ENCODE measurements around the gene ZNF90. TPM values are rescaled to one million over a fixed set of nuclear protein-coding genes. Genes with fewer than 3 reads are reported as not detected.
"Not testable (repeated sequence)": the region's sequence is repeated elsewhere in the genome, so short reads cannot be mapped to it uniquely, and the experiment has no call there.

The ZNF90 gene
- total RNA-seq, 1 experiment from 2014 or later: 0.88 TPM

DNA sequence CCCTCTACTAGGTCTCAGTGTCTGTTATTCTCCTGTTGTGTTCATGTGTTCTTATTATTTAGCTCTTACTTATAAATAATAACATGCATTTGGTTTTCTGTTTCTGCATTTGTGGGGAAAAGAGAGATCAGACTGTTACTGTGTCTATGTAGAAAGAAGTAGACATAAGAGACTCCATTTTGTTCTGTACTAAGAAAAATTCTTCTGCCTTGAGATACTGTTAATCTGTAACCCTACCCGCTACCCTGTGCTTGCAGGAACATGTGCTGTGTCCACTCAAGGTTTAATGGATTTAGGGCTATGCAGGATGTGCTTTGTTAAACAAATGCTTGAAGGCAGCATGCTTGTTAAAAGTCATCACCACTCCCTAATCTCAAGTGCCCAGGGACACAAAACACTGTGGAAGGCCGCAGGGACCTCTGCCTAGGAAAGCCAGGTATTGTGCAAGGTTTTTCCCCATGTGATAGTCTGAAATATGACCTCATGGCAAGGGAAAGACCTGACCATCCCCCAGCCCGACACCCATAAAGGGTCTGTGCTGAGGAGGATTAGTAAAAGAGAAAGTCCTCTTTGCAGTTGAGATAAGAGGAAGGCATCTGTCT, 4.5 kb downstream of the ZNF90 start:
- in situ Hi-C loops (cut with HindIII; ENCODE audit: low pct_unique_long_range_greater_than_20kb, low sequenced_read_pairs); DNase-seq (ENCODE audit: low read depth): not testable (repeated sequence)

DNA sequence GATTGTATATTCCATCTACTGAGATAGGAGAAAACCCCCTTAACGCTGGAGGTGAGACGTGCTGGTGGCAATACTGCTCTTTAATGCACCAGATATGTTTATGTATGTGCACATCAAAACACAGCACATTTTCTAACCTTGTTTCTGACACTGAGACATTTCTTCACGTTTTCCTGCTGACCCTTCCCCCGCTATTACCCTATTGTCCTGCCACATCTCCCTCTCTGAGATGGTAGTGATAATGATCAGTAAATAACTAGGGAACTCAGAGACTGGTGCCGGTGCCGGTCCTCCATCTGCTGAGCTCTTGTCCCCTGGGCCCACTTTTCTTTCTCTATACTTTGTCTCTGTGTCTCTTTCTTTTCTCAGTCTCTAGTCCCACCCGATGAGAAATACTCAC, 5.1 kb downstream of the ZNF90 start:
- in situ Hi-C loops (cut with HindIII; ENCODE audit: low pct_unique_long_range_greater_than_20kb, low sequenced_read_pairs): not testable (repeated sequence)

DNA sequence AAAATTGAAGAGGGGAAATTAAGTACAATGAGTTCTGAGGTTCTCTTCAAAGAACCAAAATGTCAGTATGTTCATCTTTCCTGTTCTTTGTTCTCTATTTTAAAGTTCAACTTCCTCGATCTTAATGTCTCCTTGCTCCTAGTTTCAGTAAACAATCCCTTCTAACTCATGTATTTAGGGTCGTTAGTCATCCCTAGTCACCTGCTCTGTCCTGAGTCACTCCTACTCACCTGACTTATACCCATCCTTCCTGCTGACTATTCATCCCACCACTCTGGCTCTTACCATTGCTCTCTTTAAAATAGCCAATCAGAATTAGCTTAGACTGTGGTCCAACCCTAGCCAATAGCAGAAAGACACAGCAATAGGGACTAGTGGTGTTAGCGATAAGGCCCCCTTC, 24.3 kb downstream of the ZNF90 start:
- in situ Hi-C loops (cut with HindIII; ENCODE audit: low pct_unique_long_range_greater_than_20kb, low sequenced_read_pairs): no loop called here
- DNase-seq (ENCODE audit: low read depth): no peak

More for the DNA sequence above, 5.1 kb downstream of the ZNF90 start:
- not testable (repeated sequence) for DNase-seq (ENCODE audit: low read depth)

DNA sequence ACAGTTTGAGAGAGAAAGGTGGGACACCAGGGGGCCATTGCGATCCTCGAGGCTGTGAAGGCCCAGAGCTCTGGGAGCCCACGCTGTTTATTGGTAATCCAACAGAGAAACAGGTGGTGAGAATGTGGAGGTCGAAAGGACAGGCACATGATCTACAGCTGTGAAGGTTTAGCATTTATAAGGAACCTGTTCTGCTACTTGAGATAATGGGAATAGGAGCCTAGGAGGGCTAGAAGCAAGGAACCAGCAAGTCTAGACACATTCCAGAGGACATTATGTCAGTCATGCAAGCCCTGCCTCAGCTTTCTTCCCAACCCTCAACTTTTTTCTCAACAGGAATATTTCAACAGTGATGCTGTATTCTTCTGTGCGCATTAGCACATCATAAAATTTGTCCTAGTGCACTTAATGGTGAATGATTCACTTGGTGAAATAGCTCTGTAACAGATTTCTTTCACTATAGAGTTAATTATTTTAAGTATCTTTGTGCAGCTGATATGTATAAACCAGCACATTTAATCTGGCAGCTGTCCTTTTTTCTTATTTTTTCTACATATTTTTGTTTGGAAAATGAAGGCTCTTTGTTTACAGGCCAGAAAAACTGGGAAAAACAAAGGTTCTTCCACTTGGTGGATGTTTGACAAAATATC, 25.4 kb downstream of the ZNF90 start:
- in situ Hi-C loops (cut with HindIII; ENCODE audit: low pct_unique_long_range_greater_than_20kb, low sequenced_read_pairs): no loop called here
- DNase-seq (ENCODE audit: low read depth): no peak

DNA sequence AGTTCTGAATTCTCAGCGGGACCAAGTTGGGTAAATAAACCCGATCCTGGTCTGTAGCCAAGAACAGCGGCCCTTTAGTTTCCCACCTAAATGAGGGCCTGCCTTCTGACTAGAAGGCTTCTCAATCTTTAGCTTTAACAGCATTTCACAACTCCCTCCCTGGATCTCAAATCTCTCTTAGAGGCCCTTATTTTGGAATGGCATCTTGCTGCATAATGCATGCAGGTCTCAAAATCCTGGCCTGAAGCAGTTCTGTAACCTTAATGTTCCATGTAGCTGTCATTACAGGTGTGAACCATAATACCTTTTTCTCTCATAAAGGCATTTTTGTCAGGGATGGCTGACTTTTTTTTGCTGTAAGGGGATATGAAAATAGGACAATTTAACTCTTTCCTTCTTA, 29.5 kb downstream of the ZNF90 start:
- no peak for DNase-seq (ENCODE audit: low read depth)
- in situ Hi-C loops (cut with HindIII; ENCODE audit: low pct_unique_long_range_greater_than_20kb, low sequenced_read_pairs): no loop called here

DNA sequence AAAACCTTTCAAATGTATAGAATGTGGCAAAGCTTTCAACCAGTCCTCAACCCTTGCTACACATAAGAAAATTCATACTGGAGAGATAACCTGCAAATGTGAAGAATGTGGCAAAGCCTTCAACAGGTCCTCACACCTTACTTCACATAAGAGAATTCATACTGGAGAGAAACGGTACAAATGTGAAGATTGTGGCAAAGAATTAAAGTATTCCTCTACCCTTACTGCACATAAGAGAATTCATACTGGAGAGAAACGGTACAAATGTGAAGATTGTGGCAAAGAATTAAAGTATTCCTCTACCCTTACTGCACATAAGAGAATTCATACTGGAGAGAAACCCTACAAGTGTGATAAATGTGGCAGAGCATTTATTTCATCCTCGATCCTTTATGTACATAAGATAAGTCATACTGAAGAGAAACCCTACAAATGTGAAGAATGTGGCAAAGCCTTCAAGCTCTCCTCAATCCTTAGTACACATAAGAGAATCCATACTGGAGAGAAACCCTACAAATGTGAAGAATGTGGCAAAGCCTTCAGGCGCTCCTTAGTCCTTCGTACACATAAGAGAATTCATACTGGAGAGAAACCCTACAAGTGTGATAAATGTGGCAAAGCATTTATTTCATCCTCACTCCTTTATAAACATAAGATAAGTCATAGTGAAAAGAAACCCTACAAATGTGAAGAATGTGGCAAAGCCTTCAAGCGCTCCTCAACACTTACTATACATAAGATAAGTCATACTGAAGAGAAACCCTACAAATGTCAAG, 40.5 kb downstream of the ZNF90 start:
- in situ Hi-C loops (cut with HindIII; ENCODE audit: low pct_unique_long_range_greater_than_20kb, low sequenced_read_pairs); DNase-seq (ENCODE audit: low read depth): not testable (repeated sequence)

DNA sequence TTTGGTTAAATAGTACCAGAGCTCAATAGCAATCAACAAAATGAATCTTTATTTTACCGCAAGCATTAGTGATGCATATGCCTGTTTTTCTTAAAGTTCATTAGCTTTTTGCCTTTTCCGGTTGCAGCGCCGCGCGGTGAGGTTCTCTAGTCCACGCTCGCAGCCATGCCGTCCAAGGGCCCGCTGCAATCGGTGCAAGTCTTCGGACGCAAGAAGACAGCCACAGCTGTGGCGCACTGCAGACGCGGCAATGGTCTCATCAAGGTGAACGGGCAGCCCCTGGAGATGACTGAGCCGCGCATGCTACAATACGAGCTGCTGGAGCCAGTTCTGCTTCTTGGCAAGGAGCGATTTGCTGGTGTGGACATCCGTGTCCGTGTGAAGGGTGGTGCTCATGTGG, 47.1 kb downstream of the ZNF90 start:
- no peak for DNase-seq (ENCODE audit: low read depth)
- in situ Hi-C loops (cut with HindIII; ENCODE audit: low pct_unique_long_range_greater_than_20kb, low sequenced_read_pairs): no loop called here

DNA sequence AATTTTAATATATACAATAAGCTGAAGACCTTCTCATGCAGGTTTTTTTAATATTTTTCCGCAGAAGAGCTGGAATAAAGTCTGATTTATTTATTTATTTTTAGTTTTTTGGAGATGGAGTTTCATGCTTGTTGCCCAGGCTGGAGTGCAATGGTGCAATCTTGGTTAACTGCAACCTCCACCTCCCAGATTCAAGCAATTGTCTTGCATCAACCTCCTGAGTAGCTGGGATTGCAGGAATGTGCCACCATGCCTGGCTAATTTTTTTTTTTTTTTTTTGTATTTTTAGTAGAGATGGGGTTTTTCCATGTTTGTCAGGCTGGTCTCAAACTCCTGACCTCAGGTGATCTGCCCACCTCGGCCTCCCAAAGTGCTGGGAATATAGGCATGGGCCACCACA, 55.1 kb downstream of the ZNF90 start:
- in situ Hi-C loops (cut with HindIII; ENCODE audit: low pct_unique_long_range_greater_than_20kb, low sequenced_read_pairs); DNase-seq (ENCODE audit: low read depth): not testable (repeated sequence)

DNA sequence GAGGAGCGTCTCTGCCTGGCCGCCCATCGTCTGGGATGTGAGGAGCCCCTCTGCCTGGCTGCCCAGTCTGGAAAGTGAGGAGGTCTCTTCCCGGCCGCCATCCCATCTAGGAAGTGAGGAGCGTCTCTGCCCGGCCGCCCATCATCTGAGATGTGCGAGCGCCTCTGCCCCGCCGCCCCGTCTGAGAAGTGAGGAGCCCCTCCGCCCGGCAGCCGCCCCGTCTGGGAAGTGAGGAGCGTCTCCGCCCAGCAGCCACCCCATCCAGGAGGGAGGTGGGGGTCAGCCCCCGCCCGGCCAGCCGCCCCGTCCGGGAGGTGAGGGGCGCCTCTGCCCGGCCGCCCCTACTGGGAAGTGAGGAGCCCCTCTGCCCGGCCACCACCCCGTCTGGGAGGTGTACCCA, 59.9 kb downstream of the ZNF90 start:
- in situ Hi-C loops (cut with HindIII; ENCODE audit: low pct_unique_long_range_greater_than_20kb, low sequenced_read_pairs); DNase-seq (ENCODE audit: low read depth): not testable (repeated sequence)

DNA sequence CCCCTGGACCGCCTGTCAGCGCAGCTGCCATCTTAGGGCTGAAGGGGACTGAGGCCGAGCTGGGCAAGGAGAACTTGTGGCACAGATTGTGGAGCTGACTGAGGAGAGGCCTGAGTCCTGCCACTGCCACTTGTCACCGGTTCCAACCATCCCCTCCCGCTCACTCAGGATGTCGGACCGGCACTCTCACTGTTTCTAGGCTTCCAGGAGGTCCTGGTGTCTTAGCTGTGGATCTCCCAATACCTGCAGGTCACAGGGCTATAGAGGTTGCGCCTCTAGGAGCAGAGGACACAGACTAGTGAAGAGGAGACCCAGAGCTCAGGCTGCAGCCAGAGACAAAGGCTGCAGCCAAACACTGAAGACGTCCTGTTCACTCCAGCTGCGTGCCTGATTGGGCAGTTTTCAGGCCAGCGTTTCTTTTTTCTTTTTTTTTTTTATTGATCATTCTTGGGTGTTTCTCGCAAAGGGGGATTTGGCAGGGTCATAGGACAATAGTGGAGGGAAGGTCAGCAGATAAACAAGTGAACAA, 73.9 kb downstream of the ZNF90 start:
- in situ Hi-C loops (cut with HindIII; ENCODE audit: low pct_unique_long_range_greater_than_20kb, low sequenced_read_pairs): no loop called here
- no peak for DNase-seq (ENCODE audit: low read depth)

DNA sequence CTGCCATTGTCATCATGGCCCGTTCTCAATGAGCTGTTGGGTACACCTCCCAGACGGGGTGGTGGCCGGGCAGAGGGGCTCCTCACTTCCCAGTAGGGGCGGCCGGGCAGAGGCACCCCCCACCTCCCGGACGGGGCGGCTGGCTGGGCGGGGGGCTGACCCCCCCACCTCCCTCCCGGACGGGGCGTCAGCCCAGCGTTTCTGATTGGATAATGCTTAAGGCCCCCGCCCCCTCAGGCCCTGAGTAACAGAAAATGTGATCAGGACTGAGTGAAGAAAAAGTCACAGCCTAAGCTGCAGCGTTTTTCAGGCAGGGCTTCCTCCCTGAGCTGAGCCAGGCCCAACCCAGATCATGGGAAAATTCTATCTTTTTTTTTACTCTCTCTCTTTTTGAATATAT, 74.7 kb downstream of the ZNF90 start:
- DNase-seq (ENCODE audit: low read depth); in situ Hi-C loops (cut with HindIII; ENCODE audit: low pct_unique_long_range_greater_than_20kb, low sequenced_read_pairs): not testable (repeated sequence)

DNA sequence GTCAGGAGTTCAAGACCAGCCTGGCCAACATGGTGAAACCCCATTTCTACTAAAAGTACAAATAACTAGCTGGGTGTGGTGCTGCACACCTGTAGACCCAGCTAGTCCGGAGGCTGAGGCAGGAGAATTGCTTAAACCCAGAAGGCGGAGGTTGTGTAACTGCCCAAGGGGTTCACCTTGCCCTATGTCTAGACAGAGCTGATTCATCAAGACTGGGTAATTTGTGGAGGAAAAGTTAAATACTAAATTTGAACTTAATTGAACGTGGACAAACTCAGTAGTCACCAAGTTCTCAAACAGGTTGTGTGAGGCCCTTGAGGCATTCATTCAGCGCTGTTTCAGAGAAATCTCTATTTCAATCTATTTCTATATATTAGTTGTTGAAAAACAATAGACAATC, 75.5 kb downstream of the ZNF90 start:
- in situ Hi-C loops (cut with HindIII; ENCODE audit: low pct_unique_long_range_greater_than_20kb, low sequenced_read_pairs): no loop called here
- DNase-seq (ENCODE audit: low read depth): no peak

DNA sequence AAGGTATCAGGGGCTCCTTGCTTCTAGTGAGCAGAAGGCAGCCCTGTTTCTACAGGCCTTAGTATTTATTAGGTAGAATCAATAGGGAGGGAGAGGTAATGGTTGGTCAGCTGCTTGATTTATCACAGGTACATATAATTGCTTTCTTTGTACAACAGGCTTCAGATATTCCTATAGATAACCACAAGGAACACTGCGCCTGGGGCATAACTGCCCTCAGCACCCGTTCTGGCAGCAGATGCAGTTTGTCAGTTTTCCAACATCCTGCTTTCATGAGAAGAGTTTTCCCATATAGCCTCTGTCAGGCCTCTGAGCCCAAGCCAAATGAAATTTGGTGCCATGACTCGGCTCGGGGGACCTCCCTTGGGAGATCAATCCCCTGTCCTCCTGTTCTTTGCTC, 76.8 kb downstream of the ZNF90 start:
- in situ Hi-C loops (cut with HindIII; ENCODE audit: low pct_unique_long_range_greater_than_20kb, low sequenced_read_pairs): no loop called here
- DNase-seq (ENCODE audit: low read depth): no peak

DNA sequence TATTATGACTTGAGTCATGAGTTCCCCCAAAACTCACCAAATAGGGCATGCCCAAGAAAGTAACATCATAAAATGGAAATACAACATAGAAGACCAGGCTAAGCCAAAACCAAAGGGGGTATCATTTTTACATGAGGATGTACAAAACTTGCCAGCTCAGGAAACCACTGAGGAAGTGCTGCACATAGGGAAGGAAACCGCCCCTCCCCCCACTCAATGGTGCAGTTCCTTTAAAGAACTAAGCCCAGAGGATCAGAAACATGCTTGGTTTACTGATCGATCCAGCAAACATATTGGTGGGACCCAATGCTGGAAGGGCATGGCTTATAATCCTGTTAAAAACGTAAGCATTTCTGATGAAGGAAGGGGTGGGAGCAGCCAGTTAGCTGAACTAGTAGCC, 85.0 kb downstream of the ZNF90 start:
- no peak for DNase-seq (ENCODE audit: low read depth)
- in situ Hi-C loops (cut with HindIII; ENCODE audit: low pct_unique_long_range_greater_than_20kb, low sequenced_read_pairs): no loop called here

DNA sequence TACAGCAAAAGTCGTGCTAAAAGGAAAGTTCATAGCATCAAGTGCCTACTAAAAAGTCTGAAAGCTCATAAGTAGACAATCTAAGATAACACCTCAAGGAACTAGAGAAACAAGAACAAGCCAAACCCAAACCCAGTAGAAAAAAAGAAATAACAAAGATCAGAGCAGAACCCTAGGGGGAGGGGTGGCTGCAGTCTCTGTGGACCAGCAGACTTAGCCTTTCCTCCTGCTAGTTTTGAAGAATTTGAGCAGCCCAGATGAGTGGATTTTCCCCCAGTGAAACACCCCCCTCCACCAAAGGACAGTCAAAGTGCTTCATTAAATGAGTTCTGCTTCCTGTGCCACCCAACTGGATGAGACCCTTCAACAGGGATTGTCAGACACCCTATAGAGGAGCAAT, 86.7 kb downstream of the ZNF90 start:
- in situ Hi-C loops (cut with HindIII; ENCODE audit: low pct_unique_long_range_greater_than_20kb, low sequenced_read_pairs): no loop called here
- DNase-seq (ENCODE audit: low read depth): no peak

DNA sequence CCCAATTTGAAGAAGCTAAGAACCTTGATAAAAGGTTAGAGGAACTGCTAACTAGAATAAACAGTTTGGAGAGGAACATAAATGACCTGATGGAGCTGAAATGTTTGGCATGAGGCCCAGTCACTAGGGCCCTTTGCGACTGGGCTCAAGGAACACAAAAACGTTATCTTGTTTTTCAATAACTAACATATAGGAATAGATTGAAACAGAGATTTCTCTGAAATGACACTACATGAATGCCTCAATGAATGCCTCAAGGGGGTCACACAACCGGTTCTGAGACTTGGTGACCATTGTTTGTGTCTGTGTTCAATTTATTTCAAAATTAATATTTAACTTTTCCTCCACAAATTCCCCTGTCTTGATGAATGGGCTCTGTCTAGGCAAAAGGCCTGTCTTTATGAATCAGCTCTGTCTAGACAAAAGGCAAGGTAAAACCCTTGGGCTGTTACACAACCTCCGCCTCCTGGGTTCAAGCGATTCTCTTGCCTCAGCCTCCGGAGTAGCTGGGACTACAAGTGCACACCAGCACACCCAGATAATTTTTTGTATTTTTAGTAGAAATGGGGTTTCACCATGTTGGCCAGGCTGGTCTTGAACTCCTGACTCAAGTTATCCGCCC, 88.3 kb downstream of the ZNF90 start:
- in situ Hi-C loops (cut with HindIII; ENCODE audit: low pct_unique_long_range_greater_than_20kb, low sequenced_read_pairs): no loop called here
- peak; percentile 44 for DNase-seq (ENCODE audit: low read depth)

DNA sequence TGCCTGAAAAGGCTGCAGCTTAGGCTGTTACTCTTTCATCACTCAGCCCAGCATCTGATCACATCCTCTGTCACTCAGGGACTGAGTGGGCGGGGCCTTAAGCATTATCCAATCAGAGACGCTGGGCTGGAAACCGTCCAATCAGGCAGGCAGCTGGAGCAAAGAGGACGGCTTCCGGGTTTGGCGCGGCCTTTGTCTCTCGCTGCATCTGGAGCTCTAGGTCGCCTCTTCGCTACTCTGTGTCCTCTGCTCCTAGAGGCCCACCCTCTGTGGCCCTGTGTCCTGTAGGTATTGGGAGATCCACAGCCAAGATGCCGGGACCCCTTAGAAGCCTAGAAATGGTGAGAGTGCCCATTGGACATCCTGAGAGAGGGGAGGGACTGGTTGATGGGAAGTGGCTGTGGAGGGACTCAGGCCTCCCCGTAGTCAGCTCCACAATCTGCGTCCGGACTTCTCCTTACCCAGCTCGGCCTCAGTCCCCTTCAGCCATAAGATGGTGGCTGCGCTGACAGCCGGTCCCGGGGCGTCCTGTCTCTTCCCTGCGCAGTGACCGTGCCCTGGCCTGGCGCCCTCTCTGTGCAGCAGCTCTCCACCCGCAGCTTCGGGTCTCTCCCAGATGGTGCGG, 89.3 kb downstream of the ZNF90 start, which contains the start of gene ZNF486:
Gene ZNF486 (plus strand): TSS at position 195 of the 625 bp plus-strand sequence. CDS start 117 bp downstream, at position 312.
- in situ Hi-C loops (cut with HindIII; ENCODE audit: low pct_unique_long_range_greater_than_20kb, low sequenced_read_pairs): no loop called here
- peak; percentile 93 for DNase-seq (ENCODE audit: low read depth)

DNA sequence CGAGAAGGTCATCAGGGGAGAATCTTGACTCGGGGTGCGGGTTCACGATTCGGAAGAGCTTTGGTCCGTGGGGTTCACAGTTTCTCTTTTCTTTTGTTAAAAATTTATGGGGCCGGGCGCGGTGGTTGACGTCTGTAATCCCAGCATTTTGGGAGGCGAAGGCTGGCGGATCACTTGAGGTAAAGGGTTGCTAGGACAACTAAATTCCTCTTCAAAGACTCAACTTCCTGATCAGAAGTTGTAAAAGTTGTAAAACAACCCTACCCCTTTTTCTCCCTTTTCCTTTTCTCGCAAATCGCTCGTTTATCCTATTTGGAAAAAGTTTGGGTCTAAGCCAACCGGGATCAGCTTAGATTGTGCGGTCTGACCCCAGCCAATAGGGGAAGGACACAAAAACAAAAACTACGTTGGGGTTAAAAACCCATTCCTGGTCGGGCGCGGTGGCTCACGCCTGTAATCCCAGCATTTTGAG, 89.9 kb downstream of the ZNF90 start:
- DNase-seq (ENCODE audit: low read depth): no peak
- in situ Hi-C loops (cut with HindIII; ENCODE audit: low pct_unique_long_range_greater_than_20kb, low sequenced_read_pairs): no loop called here

All from Caki2 (cell line).